ENCODE results near the gene REXO5. TPM values are rescaled to one million over a fixed set of nuclear protein-coding genes. Genes with fewer than 3 reads are reported as not detected.

The REXO5 gene
- total and polyA plus RNA-seq, 10 of the 15 experiments (the other 5 are each of a cell fraction or from before 2014, with no cell fraction given), result 3.8 to 15.5 (median 10.1) TPM

- no peak for TF ChIP-seq ZNF24 (IDR thresholded peaks at IDR 0.05)
- no peak for TF ChIP-seq EED (IDR thresholded peaks at IDR 0.05; ENCODE audit: low read depth)
These were observed 40.0 kb upstream of the REXO5 start (continued) for GRCh38 chr16:20766294-20766693.

- Histone ChIP-seq H3K4me2 (ENCODE audit: control insufficient read depth, insufficient read depth) (no peak overlapping the region), H3K9ac (ENCODE audit: control insufficient read depth, insufficient read depth, low read length) (no peak overlapping the region), H3K27me3 (replicated peaks in 1 of 2; ENCODE audit: control insufficient read depth in 2 of 2, insufficient read depth in 2 of 2, low read length in 1 of 2) (no peaks in the 10 kb centered on the region), H4K20me1 (ENCODE audit: control insufficient read depth, insufficient read depth) (no peaks in the 10 kb centered on the region), H3K9me3 (replicated peaks; ENCODE audit: control insufficient read depth, insufficient read depth, low read length) (no peaks in the 10 kb centered on the region; the same call in 2 of the 3 replicates), H3K36me3 (ENCODE audit: control insufficient read depth in 2 of 2, insufficient read depth in 2 of 2, low read length in 1 of 2) (no peaks in the 10 kb centered on the region), H2AFZ (ENCODE audit: control insufficient read depth, low read depth, low read length) (no peak overlapping the region), H3K4me3 (no peak overlapping the region), H3K79me2 (ENCODE audit: control insufficient read depth, insufficient read depth, low read length) (no peaks in the 10 kb centered on the region), H3K4me1 (ENCODE audit: control insufficient read depth, insufficient read depth, low read length) (peaks cover 2% of the 10 kb centered on the region; the same call in 1 of the 2 replicates), H3K27ac (ENCODE audit: control insufficient read depth, insufficient read depth) (no peak overlapping the region)
- no TSS peak for BruUV-seq (replicated peaks)
- intact Hi-C loops (cut with micrococcal nuclease; ENCODE audit: unreplicated experiment), result no loop called here
- POLR2A ChIA-PET, result no interaction called here
- no peak for TF ChIP-seq SKIL (IDR thresholded peaks at IDR 0.05; ENCODE audit: low read depth, poor library complexity, severe bottlenecking)
- TF ChIP-seq MXI1 (IDR thresholded peaks at IDR 0.05; ENCODE audit: low read depth, low read length), result no peak
- TF ChIP-seq SP1 (IDR thresholded peaks at IDR 0.05; ENCODE audit: low read depth, low read length), result no peak
- no peak for TF ChIP-seq ESRRA (IDR thresholded peaks at IDR 0.05; ENCODE audit: low read length)
- TF ChIP-seq HSF1 (IDR thresholded peaks at IDR 0.05; ENCODE audit: low read depth, low read length), result no peak
- no peak for TF ChIP-seq SREBF1 (IDR thresholded peaks at IDR 0.05; ENCODE audit: low read length)
- TF ChIP-seq NR2C1 (IDR thresholded peaks at IDR 0.05), result no peak
- TF ChIP-seq YY1 (IDR thresholded peaks at IDR 0.05; ENCODE audit: low read depth, low read length), result no peak
- TF ChIP-seq SRF (IDR thresholded peaks at IDR 0.05; ENCODE audit: low read depth in 2 of 2, low read length in 2 of 2), result no peak
- no peak for TF ChIP-seq ZBTB4 (CRISPR knock-in tag; IDR thresholded peaks at IDR 0.05)
- TF ChIP-seq CBX3 (IDR thresholded peaks at IDR 0.05; ENCODE audit: borderline replicate concordance, low read depth), result no peak
- no peak for TF ChIP-seq ZNF24 (IDR thresholded peaks at IDR 0.05)
- no peak for TF ChIP-seq RELB (IDR thresholded peaks at IDR 0.05; ENCODE audit: low read depth)
- TF ChIP-seq EED (IDR thresholded peaks at IDR 0.05; ENCODE audit: low read depth), result no peak
- TF ChIP-seq BCL11A (IDR thresholded peaks at IDR 0.05; ENCODE audit: low read depth, low read length), result no peak
- RAD21 ChIA-PET (ENCODE audit: unreplicated experiment), result no interaction called here
- FAIRE-seq (no peak), DNase-seq (ENCODE audit: low read depth, low spot score) (no peak), ATAC-seq (no peak)
- in situ Hi-C loops (cut with MboI), result no loop called here
- CTCF ChIA-PET, result no interaction called here
- SMC1A ChIA-PET (ENCODE audit: uncharacterized antibody, unreplicated experiment), result no interaction called here
These were observed 38.8 kb upstream of the REXO5 start for GRCh38 chr16:20767577-20767976.
